Fibroblast of upper back skin (primary cell): Measurements from ENCODE around the gene WIF1.
A peak's percentile ranks its signal among the peaks of the same experiment; 100 is the strongest.

ENCODE experiments used
- DNase-seq: peaks from one replicate; pipeline ENCODE4 v3.0.0-alpha.2; 2013

The WIF1 gene

DNA sequence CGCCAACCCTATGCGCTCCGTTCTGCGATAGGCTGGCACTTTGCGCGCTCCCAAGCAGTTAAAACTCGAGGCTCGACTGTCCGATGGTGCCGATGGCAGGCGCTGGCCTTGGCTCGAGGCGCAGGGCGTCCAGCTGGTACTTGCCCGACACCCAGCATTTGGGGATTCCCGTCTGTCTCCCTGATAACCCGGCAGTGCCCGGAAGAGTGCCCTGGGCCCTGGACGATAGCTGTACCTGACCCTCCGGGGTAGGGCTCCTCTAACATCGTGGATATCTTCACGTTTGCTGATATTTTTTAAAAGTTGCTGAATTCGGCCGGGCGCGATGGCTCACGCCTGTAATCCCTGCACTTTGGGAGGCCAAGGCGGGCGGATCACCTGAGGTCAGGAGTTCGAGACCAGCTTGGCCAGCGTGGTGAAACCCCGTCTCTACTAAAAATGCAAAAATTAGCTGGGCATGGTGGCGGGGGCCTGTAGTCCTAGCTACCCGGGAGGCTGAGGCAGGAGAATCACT lies 908 bp upstream of the WIF1 start:
- no peak for DNase-seq

DNA sequence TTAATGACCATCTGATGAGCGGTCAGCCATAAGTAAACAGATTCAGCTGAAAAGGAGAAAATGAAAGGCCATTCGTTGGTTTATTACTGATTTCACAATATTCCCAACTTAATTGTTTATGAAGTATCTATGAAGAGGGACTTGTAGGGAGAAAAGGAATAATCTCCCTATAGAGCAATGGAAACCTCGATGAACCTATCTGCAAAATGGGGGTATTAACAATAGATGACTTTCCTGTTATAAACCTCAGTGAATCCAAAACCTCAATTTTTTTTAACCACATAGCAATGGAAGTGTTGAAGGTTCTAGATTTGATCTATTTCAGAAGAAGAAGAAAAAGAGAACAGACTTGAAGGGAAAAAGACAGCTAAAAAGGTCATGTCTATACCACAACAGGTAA lies 2.0 kb downstream of the WIF1 start:
- no peak for DNase-seq

DNA sequence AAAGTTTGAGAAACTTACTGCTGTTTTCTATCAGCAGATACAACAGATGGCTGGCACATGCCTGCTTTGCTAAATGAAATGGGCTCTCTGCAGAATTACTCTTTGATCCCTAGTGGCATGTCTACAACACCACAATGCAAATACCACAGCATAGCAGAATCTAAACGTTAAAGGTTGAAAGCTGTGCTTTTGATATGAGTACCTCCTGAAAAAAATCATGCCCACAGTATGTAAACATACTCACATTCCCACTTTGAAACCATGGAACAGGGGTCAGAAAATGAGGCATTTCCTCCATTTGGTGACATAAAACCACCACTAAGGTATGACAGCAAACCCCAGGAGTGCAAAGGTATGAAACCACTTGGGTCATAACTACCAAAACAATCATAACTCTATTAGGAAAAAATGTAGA lies 7.5 kb downstream of the WIF1 start:
- DNase-seq: no peak

DNA sequence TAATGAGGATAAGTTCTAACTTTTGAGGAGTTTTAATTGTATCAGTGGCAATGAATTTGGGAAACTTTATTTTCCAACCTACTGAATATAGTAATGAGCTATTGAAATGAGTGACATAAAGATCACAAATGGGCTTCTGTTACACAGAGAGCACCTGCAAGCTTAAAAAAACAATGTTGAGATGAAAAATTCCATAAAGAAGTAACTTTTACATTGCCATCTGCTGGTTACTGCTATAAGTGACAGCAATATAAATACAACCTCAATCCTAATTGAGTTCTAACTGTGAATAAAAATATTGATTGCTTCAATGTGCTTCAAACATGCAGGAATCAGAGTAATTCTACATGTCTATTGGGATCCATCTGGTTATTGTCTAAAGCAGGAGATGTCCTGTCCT lies 14.2 kb downstream of the WIF1 start:
- DNase-seq: peak; percentile 3

DNA sequence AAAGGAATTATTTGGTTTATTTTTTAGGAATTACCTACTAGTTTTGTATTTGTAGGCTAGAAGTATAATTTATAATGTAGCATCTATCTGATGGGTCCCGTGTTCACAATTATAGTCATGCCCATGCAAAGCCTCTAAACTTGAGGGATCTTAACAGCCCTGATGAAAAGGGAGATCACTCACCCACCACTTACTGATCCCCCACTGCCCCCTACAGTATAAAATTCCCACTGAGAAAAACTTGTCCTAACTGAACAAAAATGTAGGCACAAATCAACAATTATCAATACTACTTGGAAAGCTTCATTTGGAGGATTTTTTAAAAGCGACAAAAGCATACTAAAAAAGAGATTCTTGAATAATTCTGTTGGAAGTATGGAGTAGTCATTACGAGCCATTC lies 21.0 kb downstream of the WIF1 start:
- no peak for DNase-seq

DNA sequence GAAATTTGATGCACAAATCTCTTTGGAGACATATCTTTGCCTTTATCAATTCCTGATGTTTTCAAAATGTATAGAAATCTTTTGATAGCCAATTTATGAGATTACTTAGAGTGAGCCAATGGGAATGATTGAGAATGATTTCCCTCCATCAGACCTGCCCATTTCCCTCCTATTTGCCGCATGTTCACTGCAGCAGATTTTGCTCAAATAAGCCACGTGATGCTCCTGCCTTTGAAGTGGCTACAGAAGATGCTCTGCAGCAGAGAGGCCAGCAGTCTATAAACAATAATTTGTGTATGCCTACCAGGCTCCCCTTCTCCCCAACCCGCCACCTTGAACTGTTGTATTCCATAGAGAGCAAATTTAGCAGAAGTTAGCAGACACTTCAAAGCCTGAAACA lies 21.9 kb downstream of the WIF1 start:
- DNase-seq: no peak

DNA sequence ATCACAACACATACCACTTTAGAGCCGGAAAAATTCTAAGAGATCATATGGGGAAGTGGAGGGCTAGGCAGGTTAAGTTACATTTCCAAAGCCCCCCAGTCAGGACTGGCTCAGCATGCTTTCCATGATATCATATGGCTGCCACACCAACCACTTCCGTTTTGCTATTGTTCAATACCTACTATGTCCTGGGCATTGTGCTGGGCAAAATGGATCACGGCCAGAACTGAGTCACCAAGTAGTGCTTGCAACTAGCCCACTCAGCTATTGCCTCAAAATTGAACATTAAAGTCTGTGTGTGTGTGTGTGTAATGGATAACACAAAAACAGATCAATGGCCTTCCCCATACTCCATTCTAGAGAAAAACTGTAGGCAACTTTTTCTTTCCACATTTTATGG lies 22.7 kb downstream of the WIF1 start:
- no peak for DNase-seq

DNA sequence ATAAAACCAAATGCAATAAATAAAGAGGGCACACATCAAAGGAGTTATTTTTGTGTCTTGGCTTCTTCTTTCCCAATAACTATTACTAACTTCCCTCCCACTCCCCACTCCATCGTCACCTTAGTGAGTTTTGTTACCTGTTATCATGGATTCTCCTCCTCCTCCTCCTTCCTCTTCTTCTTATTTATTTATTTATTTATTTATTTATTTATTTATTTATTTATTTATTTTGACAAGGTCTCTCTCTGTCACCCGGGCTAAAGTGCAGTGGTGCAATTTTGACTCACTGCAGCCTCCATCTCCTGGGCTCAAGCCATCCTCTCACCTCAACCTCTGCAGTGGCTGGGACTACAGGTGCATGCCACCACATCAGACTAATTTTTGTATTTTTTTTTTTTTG lies 26.4 kb downstream of the WIF1 start:
- no peak for DNase-seq

DNA sequence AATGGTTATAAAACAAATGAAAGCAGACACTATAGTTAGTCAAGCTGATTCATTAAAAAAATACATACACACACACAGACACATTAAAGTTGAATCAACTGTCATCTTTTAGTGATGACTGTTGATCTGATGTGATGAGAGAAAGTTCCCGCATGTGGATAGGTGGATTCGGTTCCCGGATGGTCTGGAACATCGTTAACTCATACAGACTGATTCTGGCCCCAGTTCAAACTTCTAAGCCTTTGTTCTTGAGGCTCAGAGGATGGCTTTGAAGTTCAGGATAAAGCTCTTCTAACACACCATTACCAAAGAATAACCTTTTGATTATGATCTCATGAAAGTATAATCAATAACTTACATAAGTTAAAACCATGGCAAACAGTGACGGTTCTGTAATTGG lies 27.5 kb downstream of the WIF1 start:
- DNase-seq: peak; percentile 26

DNA sequence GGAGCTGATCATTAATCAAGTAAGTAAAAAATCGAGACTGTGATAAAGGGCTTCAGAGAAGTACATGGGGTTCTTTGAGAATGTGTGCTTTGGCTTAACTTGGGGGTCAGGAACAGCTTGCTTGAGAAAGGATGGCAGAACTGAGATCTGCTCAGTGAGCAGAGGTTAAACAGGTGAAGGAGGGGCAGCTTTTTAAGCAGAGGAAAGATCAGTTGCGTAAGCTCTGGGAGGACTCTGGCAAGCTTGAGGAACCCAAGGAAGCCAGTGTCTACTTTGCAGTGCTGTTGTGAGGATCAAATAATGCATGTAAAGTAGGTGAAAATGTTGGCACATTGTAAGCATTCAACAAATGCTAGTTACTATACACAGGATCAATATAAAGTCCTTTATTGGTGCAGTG lies 30.6 kb downstream of the WIF1 start:
- no peak for DNase-seq

DNA sequence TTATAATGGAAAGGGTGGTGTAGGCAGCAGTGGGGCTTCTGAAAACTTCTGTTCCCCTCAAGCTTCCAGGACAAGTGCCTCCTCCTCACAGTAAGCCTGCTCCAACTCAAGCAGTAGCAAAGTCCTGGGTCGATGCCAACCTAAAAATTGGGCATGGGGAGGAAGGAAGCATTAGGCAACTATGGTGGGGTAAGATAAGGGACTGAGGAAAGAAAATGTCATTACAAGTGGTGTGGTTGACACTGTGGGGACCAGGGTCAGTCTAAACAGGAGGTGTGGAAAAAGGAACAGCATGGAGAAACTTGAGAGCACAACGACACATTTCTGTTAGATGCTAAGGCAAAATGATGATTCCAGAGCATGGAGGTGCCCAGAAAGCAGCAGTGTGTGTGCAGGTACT lies 34.9 kb downstream of the WIF1 start:
- no peak for DNase-seq

DNA sequence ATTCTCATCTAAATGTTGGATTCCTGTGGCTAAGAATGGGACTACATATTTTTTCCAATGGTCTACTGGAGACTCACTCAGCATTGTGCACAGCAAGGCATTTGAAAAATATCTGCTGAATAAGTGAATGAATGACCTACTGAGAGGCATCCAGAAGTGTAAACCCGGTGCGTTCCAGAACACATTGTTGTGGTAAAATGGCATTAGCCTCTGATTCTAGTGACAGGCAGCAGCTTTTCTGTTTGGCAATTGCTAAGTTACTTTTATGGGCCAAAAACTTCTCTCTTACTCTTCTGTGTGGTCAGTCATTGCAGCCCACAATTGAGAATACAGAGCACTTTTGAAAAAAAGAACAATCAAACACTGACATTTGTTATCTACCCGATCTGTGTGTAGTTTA lies 36.5 kb downstream of the WIF1 start:
- no peak for DNase-seq

DNA sequence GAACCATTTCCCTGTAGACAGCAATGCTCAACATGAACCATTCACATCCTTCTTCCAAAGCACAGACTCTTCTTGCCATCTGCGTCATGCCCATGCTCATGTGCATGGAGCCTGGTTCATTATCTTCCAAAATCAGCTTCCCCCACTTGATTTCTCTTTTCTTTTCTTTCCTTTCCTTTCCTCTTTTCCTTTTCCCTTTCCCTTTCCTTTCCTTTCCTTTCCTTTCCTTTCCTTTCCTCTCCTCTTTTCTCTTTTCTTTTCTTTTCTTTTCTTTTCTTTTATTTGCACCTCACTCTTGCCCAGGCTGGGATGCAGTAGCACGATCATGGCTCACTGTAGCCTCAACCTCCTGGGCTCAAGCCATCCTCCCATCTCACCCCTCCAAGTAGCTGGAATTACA lies 37.5 kb downstream of the WIF1 start:
- no peak for DNase-seq

DNA sequence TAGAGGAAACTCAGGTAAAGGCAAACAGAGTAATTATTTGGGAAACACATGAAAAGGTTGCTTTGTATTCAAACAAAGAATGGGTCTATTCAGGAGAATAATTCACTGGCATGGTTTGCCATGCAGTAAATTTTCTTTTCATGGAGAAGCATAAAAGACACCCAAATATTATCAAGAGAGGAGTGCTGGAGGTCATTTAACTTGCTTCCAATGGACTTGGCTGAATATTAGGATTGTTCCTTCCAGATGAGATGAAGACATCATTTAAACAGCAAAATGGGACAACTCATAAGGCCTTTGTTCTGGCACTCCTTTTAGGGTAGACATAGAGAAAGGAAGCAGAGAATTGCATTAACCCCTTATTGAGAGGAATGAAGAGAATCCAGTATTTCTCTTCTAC lies 38.7 kb downstream of the WIF1 start:
- no peak for DNase-seq

DNA sequence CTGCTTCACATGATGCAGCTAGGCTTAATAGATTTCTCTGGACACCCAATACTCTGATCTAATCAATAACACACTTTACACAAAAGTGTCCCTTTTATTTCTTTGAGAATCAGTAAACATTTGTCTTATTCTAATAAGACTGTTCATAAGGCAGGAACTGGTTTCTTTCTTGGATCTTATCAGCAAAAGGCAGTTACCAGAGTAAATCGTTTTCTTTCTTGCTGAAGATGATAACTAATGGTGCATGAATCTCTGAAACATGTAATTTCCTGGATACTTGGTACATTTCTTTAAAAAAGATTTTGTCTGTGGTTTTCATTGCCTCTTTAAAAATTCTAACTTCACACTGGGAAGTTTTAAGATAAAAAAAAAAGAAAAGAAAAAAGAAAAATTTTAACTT lies 39.6 kb downstream of the WIF1 start:
- no peak for DNase-seq

DNA sequence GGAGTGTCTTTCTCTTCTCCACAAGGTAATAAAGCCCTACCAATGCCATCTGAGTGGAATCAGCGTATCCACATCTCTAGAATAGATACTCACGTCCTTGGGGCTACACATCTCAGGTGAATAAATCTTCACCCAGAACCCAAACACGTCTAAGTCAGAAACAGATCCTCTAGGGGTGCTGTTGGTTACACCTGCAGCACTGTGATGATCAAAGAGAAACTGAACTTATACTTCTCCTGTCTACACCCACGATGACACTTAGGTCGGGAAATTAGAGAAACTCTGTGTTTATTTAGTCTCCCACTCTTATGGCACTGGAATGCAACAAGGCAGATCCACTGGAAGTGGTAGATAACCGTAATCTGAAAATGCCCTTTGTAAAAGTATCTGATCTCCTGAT lies 46.2 kb downstream of the WIF1 start:
- DNase-seq: no peak

DNA sequence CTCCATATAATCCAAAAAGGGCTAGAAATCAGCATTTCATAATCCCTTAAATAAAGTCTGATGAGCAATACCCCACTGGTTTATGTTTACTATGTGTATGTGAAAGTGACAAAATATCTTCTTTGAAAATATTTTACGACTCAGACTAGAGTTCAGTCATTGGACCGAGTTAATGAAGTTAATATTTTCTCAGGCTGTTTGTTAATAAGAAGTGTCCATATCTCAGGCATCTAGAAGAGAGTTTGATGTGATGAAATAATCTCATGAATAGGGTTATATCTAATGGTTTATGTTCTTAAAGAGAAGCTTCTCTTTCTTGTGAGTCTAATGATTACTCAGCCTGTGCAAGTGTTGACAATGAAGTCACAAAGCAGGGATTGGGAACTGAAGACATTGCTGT lies 51.8 kb downstream of the WIF1 start:
- DNase-seq: no peak

DNA sequence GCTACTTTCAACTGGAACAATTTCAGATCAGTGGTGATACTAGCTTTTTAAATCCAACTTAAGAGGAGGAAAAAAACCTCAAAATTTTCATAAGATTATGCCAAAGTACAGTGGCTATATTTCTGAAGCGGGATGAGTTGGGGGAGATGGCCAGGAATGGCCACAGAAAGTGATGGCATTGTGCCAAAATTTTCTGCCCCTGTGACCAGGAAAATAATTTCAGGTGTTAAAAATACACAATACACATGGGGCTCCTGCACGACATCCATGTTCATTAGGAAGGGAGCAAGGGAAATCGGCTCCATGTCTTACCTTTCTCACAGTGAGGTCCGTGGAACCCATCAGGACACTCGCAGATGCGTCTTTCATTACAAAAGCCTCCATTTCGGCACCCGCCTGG lies 53.7 kb downstream of the WIF1 start:
- DNase-seq: no peak

DNA sequence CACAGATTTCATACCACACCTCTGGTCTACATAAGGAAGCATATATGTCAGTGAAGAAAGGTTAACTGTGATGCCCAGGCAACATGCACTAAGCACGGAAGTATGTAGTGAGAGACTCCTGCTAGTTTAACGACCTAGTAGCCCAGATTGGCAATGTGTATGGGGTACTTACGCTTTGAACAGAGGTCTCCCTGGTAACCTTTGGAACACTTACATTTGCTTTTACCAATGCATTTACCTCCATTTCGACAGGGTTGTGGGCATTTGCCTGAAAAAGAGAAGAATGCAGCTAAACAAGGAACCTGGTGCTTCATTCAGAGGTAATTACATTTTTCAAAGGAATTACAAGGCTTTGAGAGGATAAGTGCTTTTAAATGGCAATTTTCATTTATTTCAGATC lies 65.2 kb downstream of the WIF1 start:
- no peak for DNase-seq

DNA sequence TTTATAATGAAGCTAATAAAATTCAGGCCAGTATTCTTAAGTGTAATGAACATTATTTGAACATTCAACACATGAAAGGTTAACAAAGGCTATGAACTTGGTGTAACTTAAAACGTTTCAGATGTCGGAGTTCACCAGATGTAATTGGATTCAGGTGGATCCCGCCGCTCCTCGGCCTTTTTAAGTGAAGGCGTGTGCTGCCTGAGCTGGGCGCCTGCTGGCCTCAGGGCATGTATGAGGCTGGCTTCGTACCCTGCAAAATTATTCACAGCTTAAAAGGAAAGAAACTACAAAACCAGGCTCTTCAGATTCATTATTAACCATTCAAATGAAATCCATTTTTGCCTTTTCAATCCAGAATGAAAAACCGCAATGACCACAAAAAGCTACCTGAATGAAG lies 69.9 kb downstream of the WIF1 start:
- DNase-seq: no peak

DNA sequence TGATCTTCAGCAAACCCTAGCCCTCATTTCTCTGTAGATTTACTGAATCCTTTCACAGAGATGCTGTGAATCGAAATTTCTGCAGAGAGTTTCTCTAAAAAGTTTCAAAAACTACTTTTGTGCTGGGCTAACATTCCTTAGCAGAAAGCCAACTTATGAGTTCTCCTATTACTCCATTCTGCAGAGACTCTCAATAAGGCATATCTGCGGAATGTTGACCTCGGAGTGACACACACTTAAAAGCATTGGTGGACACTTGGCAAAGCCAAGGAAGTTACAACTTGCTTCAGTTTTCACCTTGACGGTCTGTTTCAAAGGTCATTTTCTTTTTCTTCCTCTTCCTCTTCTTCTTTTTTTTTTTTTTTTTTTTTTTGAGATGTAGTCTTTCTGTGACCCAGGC lies 75.8 kb downstream of the WIF1 start:
- DNase-seq: peak; percentile 1

DNA sequence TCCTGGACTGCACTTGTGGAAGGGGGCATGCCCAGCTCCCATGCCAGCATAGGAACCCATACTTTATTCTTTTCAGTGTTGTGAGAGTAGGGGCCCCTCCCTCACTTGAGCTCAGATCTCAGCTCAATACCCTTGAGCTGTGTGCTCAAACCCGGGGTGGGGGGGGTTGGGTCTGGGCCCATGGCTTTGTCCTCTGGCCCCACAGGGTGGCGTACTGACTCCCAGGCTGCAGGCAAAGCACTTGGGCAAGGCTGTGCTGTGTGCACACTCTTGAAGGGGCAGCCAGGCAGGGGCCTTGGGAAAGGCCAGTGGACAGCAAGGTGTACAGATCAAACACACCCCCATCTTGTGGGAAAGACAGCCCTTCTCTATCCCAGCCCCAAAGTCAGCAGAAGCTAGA lies 81.8 kb downstream of the WIF1 start:
- no peak for DNase-seq

DNA sequence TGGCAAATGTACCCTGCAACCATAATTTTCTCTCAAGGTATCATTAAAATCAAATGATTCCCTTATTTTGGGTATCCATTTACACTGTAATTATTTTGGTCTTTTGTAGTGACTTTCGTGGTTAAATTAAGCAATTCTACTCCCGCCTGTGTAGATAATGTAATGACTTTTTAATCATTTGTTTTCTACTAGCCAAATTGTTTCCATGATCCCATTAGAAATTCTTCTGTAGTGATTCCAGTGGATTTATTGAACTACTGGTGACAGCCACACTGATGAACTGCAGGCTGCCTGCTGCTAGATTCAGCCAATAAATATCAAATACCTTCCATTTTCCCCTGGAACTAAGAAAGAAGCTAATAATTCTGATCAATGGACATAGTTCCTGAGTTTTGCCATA lies 96.0 kb downstream of the WIF1 start:
- no peak for DNase-seq

DNA sequence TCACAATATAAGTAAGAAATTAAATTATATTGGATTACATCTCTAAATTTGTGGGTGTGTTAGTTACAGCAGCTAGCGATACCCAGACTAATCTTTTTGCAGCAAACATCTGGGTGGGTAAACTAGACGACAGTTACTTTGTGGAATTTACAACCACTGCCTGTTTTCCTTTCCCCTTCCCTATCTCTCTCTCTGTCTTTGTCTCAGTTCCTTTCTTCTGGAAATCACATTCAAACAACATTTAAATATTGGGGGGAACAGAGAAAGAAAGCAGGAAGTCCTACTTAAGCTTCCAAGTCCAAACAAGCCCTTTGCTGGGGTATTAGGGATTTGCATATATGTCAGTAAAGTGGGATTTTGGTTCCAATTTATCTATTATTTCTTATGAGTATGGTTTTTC lies 97.6 kb downstream of the WIF1 start:
- DNase-seq: no peak

DNA sequence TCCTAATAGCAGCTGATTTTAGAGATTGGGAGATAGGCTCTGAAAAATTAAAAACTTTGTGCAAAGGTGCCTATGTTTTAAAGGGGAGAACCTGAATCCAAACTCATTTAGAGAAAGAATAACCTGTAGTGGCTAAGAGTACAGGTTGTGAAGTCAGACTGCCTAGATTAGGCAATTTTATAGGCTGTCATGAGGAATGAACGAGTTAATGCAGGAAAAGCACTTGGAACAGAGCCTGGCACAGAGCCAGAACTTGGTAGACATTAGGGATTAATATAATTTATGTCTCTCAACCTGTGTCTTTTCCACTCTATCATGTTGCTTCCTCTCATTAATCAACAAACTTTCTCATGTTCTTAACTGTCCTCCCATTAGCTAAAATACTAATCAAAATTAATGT lies 98.1 kb downstream of the WIF1 start:
- no peak for DNase-seq

DNA sequence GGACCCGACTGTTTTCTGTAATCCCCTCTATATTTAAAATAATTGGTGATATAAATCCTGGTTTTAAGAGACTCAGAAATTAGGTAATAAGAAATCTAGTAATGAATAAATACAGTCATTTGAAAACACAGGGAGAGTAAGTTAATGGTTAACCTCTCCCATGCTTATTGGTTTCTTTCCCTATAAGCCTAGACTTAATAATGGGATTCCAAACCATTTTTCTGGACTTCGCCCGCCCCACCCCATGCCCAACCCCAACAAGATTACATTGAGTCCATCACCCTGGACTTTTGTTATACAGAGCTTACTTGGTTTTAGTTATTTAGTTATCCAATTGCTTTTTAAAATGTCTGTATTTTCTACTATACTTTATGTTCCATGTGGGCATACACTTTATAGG lies 98.7 kb downstream of the WIF1 start:
- no peak for DNase-seq
